Daoy (cell line): ENCODE data around the gene RALGAPA1. TPM values are rescaled to one million over a fixed set of nuclear protein-coding genes. Genes with fewer than 3 reads are reported as not detected.
"Not testable (repeated sequence)": the region's sequence is repeated elsewhere in the genome, so short reads cannot be mapped to it uniquely, and the experiment has no call there.

ENCODE experiments used
- DNase-seq: peaks from one replicate; pipeline ENCODE4 v3.0.0-alpha.2; 2015; ENCODE audit warnings: low read depth
- total RNA-seq: library from RNA; depleted of rRNA; stranded (reverse); fragments of >200 nt; shearing (Covaris generic); gene quantifications from 2 replicates; pipeline ENCODE4 v1.2.3, GENCODE V29; 2014

RALGAPA1 gene
- total RNA-seq, 1 experiment from 2014 or later = 13.9 TPM

- peak; percentile 46 for DNase-seq
Observed at GRCh38 chr14:35821564-35822411, 12.7 kb upstream of the RALGAPA1 start.

DNA sequence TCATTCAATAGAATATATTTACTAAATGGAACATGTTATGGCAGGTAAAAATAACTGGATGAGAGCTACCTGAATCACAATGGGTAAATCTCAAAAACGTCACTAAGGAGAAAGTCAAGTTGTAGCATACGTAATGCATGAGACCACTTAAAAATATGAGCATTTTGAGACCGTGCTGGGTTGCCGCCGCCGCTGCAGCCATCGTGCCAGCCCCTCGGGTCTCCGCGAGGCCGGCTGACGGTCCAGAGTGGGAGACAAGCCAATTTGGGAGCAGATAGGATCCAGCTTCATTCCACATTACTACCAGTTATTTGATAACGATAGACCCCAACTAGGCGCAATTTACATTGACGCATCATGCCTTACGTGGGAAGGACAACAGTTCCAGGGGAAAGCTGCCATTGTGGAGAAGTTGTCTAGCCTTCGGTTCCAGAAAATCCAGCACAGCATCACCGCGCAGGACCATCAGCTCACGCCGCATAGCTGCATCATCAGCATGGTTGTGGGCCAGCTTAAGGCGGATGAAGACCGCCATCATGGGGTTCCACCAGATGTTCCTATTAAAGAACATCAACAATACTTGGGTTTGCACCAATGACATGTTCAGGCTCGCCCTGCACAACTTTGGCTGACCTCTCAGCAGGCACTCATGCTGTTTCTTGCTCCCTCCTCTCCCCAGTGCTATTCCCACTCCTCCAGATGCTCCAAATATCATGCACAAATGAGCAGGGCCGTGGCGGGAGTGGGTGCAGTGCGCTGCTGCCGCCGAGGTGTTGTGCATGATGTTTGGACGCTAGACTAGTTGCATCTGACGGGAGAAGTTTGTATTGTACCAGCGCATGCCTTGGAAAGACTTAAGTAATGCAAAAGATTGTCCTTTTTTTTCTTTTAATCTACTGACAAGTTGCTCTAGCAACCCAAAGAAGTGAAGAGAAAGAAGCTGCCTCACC lies 10.8 kb upstream of the RALGAPA1 start:
- DNase-seq = no peak

DNA sequence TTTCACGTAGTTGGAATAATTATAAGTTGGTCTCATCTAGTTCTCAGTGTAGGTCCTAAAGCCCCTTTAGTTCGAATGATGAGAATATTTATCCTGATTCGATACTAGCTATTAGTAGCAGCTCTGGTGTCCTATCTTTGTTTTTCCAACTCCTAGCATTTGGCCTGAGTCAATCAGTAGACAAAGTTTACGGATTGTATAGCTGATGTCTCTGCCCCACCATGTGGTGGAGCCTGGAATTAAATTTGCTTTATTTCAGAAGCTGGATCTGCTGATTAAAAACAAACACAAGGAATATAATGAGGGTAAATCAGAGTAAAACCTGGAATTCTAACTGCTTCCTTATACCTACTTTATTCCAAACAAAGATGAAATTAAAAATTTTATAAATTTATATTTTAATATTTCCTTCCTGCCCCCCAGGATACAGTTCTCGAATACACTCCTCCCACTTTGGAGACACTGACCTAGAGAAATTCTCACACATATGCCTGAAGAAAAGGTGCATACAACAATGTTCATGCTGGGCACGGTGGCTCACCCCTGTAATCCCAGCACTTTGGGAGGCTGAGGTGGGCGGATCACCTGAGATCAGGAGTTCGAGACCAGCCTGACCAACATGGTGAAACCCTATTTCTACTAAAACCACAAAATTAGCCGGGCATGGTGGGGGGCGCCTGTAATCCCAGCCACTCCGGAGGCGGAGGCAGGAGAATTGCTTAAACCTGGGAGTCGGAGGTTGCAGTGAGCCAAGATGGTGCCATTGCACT lies 9.4 kb upstream of the RALGAPA1 start:
- DNase-seq = peak; percentile 42

GRCh38 chr14:35814371-35815005 lies 5.4 kb upstream of the RALGAPA1 start:
- DNase-seq = peak; percentile 60

DNA sequence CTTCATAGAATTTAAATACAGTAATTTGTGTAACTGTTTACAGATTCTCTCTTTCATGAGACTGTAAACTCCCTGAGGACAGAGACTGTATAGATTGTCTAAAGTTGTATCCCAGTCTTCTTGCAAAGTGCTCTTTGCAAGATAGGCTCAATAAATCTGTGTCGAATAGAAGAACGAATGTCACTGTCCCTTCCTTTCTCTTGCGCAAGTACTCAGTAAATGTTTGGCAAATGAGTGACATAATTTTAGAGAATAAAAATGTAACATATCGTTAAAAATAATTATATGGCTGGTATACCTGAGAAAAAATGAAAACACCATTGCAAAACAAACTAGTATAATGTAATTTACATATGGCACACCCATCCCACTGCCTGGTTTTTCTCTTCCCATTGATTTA lies 1.9 kb upstream of the RALGAPA1 start:
- DNase-seq = no peak

- no peak for DNase-seq
Observed at GRCh38 chr14:35809597-35809996, 502 bp upstream of the RALGAPA1 start.

DNA sequence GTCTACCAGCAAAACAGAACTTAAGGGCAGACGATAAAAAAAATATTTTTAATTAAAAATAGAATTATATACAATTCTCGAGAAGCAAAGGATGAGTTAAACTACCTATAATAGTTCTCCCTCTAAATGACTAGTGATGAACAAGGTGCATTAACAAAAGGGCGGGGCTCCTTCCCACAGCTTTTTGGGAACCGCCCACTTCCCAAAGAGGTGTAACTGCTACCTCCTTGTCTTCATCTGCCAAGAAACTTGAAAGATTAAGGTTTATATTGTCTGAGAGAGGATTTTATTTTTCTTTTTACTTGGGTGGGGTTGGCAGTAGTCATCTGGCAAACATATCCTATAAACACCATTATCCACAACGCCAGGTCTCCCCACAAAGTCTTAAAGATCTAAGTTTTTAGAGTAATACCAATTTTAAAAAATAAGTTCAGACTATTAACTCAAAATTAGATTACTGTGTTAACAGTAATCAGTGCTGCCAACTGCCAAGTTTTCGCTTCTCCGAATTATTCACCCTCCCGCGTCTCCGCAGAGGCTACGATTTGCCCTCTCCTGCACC lies 938 bp downstream of the RALGAPA1 start:
- DNase-seq = peak; percentile 39

DNA sequence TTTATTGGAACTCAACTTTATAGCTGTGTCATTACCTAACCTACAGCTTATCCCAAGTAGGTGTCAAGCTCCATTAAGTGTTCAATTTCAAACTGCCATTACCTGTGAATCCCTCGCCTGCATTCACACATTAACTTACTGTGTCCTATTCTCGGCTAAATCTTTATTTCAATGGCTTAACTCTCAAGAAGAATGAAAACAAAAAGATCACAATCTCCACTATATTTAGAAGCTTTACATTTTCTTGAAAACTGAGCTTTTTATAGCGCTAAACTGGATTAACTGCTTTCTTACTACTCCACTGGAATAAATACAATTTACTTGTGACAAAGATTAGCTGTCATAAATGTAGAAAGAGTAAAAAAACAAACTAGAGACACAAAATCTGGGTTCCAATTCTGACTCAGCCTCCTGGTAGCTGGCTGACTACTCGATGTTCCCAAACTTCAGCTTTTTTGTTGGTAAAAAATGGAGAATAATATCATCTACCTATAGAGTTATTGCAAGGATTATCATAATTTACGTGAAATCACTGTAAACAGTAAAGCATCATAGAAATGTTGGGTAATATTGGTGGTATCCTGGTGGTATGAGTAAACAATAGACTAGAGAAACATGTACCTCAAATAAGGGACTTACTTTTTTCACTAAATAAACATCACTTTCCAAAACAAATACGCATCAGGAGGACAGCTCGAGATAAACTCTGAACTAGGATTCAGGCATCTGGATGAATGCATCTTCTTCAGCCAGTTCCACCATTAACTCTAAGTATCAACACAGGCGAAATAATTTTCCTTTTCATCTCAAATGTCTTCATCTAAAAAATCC lies 1.7 kb downstream of the RALGAPA1 start:
- no peak for DNase-seq

- DNase-seq = no peak
Observed at GRCh38 chr14:35806006-35806907, 2.8 kb downstream of the RALGAPA1 start.

DNA sequence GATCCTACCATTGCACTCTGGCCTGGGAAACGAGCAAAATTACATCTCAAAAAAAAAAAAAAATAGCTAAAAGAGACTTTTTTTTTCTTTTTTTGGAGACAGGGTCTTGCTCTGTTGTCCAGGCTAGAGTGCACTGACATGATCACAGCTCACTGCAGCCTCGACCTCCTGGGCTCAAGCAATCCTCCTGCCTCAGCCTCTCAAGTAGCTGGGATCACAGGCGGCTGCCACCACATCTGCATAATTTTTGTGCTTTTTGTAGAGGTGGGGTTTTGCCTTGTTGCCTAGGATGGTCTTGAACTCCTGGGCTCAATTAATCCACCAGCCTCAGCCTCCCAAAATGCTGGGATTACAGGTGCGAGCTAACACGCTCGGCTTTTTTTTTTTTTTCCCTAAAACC lies 11.3 kb downstream of the RALGAPA1 start:
- no peak for DNase-seq

GRCh38 chr14:35789651-35790050 lies 19.4 kb downstream of the RALGAPA1 start:
- peak; percentile 51 for DNase-seq

DNA sequence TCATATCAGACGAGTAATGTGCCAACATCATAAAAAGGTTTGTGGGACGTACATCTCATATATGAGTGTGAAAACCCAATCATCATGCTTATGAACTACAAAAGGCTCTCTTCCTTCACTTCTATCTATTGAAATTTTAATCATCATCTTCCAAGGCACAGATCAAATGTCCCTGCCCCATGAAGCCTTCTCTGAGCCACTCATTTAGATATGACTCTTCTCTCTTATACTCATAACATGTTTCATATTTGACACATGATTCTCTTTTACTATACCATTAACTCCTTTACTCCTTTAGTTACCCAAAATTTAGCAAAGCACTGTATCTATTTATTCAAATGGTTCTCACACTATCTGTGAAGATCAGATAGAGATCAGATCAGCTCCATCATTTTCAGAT lies 22.2 kb downstream of the RALGAPA1 start:
- DNase-seq = no peak

DNA sequence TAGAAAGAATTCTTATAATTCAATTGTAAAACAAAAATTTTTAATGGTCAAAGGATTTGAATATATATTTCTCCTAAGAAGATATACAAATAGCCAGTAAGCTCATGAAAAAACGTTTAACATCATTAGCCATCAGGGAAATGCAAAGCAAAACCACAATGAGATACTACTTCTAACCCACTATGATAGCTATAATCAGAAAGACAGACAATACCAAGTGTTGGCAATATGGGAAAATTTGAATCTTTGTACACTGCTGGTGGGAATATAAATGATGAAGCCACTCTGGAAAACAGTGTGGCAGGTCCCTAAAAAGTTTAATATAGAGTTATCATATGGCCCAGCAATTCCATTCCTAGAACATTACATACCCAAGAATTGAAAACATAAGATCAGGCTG lies 25.4 kb downstream of the RALGAPA1 start:
- no peak for DNase-seq

DNA sequence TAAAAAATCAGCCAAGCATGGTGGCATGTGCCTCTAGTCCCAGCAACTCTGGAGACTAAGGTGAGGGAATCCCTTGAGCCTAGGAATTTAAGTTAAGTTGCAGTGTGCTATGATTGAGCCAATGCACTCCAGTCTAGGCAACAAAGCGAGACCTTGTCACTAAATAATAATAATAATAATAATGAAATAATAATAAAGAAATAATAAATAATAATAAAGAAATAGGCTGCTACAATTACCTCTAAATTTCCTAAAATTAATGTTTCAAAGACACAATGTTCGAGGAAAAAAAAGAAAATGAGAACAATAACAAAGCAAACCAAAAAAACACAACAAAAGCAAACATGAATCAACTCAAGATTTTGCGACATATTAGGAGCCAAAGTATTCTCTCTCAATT lies 29.7 kb downstream of the RALGAPA1 start:
- DNase-seq = no peak

GRCh38 chr14:35777550-35777949 lies 31.5 kb downstream of the RALGAPA1 start:
- not testable (repeated sequence) for DNase-seq

DNA sequence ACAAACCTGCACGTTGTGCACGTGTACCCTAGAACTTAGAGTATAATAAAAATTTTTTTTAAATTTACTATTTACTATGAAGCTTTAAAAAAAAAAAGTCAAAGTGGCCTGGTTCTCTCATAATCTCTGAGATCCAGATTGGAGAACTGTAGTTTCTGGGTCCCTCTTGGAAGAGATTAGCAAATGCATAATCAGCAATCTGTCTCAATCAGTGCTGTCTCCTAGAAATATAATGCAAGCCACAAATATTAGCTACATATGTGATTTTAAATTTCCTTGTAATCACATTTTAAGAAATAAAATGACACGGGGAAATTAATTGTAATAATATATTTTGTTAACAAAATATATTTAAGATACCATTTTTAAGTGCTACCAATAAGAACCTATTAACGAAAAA lies 32.3 kb downstream of the RALGAPA1 start:
- DNase-seq = no peak

DNA sequence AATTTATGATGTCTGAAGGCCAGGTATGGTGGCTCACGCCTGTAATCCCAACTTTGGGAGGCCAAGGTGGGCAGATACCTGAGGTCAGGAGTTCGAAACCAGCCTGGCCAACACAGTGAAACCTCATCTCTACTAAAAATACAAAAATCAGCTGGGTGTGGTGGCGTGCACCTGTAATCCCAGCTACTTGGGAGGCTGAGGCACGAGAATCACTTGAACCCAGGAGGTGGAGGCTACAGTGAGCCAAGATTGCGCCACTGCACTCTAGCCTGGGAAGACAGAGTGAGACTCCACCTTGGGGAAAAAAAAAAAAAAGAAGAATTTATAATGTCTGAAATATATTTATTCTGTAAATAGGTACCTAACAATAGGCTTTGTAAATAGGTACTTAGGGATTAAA lies 33.0 kb downstream of the RALGAPA1 start:
- not testable (repeated sequence) for DNase-seq

GRCh38 chr14:35766700-35767082 lies 42.4 kb downstream of the RALGAPA1 start:
- no peak for DNase-seq

DNA sequence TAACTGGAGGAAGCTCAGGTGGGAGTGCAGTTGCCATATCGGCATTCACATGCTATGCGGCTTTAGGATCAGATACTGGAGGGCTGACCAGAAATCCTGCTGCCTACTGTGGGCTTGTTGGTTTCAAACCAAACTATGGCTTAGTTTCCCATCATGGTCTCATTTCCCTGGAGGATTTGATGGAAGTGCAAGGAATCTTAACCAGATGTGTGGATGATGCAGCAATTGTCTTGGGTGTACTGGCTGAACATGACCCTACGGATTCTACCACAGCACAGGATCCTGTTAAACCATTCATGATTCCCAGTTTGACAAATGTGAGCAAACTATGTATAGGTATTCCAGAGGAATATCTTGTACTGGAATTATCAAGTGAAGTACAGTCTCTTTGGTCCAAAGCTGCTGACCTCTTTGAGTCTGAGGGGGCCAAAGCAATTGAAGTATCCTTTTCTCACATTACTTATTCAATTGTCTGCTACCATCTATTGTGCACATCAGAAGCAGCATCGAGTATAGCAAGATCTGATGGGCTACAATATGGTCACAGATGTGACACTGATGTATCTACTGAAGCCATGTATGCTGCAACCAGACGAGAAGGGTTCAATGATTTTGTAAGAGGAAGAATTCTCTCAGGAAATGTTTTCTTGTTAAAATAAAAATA lies 42.9 kb downstream of the RALGAPA1 start:
- no peak for DNase-seq
